ENCODE results near the gene SCN5A.

DNA sequence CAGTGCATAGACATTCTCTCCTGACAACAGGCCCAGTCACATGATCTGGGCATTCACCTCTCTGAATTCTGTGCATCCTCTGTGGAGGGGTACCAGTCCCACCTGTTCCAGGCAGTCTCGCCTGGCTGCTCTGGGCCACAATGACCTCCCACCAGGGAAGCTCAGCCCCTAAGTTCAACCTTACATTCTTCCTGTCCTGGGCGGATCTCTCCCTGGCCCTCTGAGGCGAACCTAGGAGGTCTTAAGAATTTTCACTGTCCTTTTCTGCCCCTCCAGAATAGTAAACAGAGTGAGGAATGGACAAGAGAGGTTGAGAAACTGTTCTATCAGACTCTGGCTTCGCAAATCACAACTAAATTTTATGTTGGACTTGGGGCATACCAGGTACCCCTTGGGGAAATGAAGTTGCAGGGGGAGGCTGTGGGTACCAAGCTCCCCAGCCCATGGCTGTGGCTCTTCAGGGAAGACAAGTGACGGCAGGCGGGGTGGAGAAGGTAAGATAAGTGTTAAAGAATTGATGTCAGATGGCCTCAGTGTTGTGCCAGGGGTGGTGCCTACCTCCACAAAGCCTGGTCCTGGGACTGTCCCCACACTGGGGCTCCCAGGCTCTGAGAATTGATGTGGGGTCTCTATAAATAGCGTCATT, 5.3 kb downstream of the SCN5A start:
- TF ChIP-seq, protein P1, sequence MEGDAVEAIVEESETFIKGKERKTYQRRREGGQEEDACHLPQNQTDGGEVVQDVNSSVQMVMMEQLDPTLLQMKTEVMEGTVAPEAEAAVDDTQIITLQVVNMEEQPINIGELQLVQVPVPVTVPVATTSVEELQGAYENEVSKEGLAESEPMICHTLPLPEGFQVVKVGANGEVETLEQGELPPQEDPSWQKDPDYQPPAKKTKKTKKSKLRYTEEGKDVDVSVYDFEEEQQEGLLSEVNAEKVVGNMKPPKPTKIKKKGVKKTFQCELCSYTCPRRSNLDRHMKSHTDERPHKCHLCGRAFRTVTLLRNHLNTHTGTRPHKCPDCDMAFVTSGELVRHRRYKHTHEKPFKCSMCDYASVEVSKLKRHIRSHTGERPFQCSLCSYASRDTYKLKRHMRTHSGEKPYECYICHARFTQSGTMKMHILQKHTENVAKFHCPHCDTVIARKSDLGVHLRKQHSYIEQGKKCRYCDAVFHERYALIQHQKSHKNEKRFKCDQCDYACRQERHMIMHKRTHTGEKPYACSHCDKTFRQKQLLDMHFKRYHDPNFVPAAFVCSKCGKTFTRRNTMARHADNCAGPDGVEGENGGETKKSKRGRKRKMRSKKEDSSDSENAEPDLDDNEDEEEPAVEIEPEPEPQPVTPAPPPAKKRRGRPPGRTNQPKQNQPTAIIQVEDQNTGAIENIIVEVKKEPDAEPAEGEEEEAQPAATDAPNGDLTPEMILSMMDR (conservative IDR thresholded peaks at IDR 0.05; ENCODE audit: low read depth, low read length): no peak
- TF ChIP-seq EZH2 (IDR thresholded peaks at IDR 0.05; ENCODE audit: borderline replicate concordance, low read depth, low read length, poor library complexity, severe bottlenecking): no peak

All from A673 (cell line).